Endothelial cell of umbilical vein (primary cell): Measurements from ENCODE around the gene INTS1. TPM values are rescaled to one million over a fixed set of nuclear protein-coding genes. Genes with fewer than 3 reads are reported as not detected.

Experiments used
- BruUV-seq: library from RNA; stranded (reverse); fragments of 400-500 nt; replicated peaks from 2 replicates; lab custom pipeline; 2021; lab: Mats Ljungman, UMichigan
- CTCF ChIA-PET: fragments of 300-600, 350-600 bp; sonication (Branson Sonifier 250); formaldehyde crosslinking; loops from one replicate; lab custom pipeline; 2021; ENCODE audit warnings: antibody characterized with exemption, inconsistent platforms; lab: Charles Lee
- POLR2A ChIA-PET: fragments of 300-600, 350-600 bp; sonication (Branson Sonifier 250); formaldehyde crosslinking; loops from one replicate; lab custom pipeline; 2021; ENCODE audit warnings: antibody characterized with exemption, inconsistent platforms; lab: Charles Lee
- DNase-seq: peaks from one replicate; pipeline ENCODE4 v3.0.0-alpha.2; 2011; ENCODE audit warnings: low read depth, low spot score
- FAIRE-seq: peaks from 2 replicates; lab custom pipeline; 2011; peaks lifted over from hg19 to GRCh38; lab: Jason Lieb, UNC
- H2AFZ ChIP-seq: 2 replicates; pipeline ENCODE4 v1.6.0; 2012; ENCODE audit warnings: low read depth, low read length, control low read depth, inconsistent platforms
- H3K27ac ChIP-seq: 2 replicates; pipeline ENCODE4 v1.5.1; 2011; ENCODE audit warnings: low read depth, mild to moderate bottlenecking, control low read depth, low read length, moderate library complexity; ENCODE audit not compliant: insufficient read depth
- H3K27me3 ChIP-seq, 2 experiments: 2 replicates each; pipeline versions ENCODE4 v1.6.0 to v1.6.1; 2011; ENCODE audit warnings: low read length in 2 of 2, mixed read lengths in 1 of 2; ENCODE audit not compliant: control insufficient read depth in 2 of 2, insufficient read depth in 2 of 2
- H3K36me3 ChIP-seq, 2 experiments: 2 replicates in 1 of 2; 3 replicates in 1 of 2; pipeline ENCODE4 v1.5.1; 2011; ENCODE audit warnings: low read length in 2 of 2, mild to moderate bottlenecking in 1 of 2, moderate library complexity in 1 of 2; ENCODE audit not compliant: control insufficient read depth in 2 of 2, insufficient read depth in 2 of 2; ENCODE audit errors: extremely low read depth in 1 of 2
- H3K4me1 ChIP-seq: 3 replicates; pipeline ENCODE4 v1.5.1; 2011; ENCODE audit warnings: mild to moderate bottlenecking, low read length; ENCODE audit not compliant: control insufficient read depth, insufficient read depth; ENCODE audit errors: extremely low read depth
- H3K4me2 ChIP-seq: 2 replicates; pipeline ENCODE4 v1.6.1; 2011; ENCODE audit warnings: low read length, control low read depth, mixed read lengths; ENCODE audit not compliant: insufficient read depth
- H3K4me3 ChIP-seq, 3 experiments: fragments of 200-600 bp in 1 of 3; sonication (generic), shearing (Covaris generic) in 1 of 3; replicated peaks in 1 of 3; 2 replicates each; pipeline ENCODE4 v1.5.1; 2011 to 2016; ENCODE audit warnings: control low read depth in 3 of 3, low read length in 3 of 3, mild to moderate bottlenecking in 2 of 3, inconsistent platforms in 1 of 3, low read depth in 1 of 3, moderate library complexity in 1 of 3; ENCODE audit not compliant: insufficient read depth in 1 of 3
- H3K79me2 ChIP-seq: 2 replicates; pipeline ENCODE4 v1.6.0; 2012; ENCODE audit warnings: low read length, inconsistent platforms; ENCODE audit not compliant: control insufficient read depth, insufficient read depth
- H3K9ac ChIP-seq: replicated peaks from 2 replicates; pipeline ENCODE3; 2011; ENCODE audit warnings: low read length, control low read depth; ENCODE audit not compliant: insufficient read depth; ENCODE audit errors: extremely low read depth
- H3K9me1 ChIP-seq: replicated peaks from 3 replicates; pipeline ENCODE4 v1.6.0; 2011; ENCODE audit warnings: mild to moderate bottlenecking, low read length; ENCODE audit not compliant: control insufficient read depth, insufficient read depth; ENCODE audit errors: extremely low read depth
- H3K9me3 ChIP-seq: replicated peaks from 2 replicates; pipeline ENCODE4 v1.5.1; 2012; ENCODE audit warnings: low read length, inconsistent platforms; ENCODE audit not compliant: control insufficient read depth, insufficient read depth
- H4K20me1 ChIP-seq: replicated peaks from 2 replicates; pipeline ENCODE3; 2011; ENCODE audit warnings: mild to moderate bottlenecking, low read length; ENCODE audit not compliant: control insufficient read depth, insufficient read depth; ENCODE audit errors: extremely low read depth
- EZH2 ChIP-seq: IDR thresholded peaks from 2 replicates; pipeline ENCODE4 v1.6.1; 2012; ENCODE audit warnings: borderline replicate concordance, low read depth, mild to moderate bottlenecking, moderate library complexity, low read length, inconsistent platforms; ENCODE audit not compliant: severe bottlenecking
- FOS ChIP-seq: IDR thresholded peaks from 2 replicates; pipeline ENCODE4 v1.6.1; 2011; ENCODE audit warnings: mild to moderate bottlenecking, low read length, moderate library complexity, borderline replicate concordance; ENCODE audit not compliant: insufficient read depth
- GATA2 ChIP-seq: IDR thresholded peaks from 2 replicates; pipeline ENCODE4 v1.7.0; 2011; ENCODE audit warnings: low read depth, mild to moderate bottlenecking, moderate library complexity, mixed read lengths, low read length; ENCODE audit not compliant: insufficient read length, insufficient read depth
- JUN ChIP-seq: IDR thresholded peaks from 2 replicates; pipeline ENCODE4 v1.6.1; 2011; ENCODE audit warnings: borderline replicate concordance, low read depth; ENCODE audit not compliant: insufficient read length, insufficient read depth
- MYC ChIP-seq: IDR thresholded peaks from one replicate; pipeline ENCODE4 v1.6.1; 2011; ENCODE audit warnings: mild to moderate bottlenecking, low read depth, low read length
- POLR2A ChIP-seq: IDR thresholded peaks from 2 replicates; pipeline ENCODE4 v1.6.1; 2012; ENCODE audit warnings: low read depth, mild to moderate bottlenecking, control low read depth, low read length
- POLR2AphosphoS5 ChIP-seq: IDR thresholded peaks from 2 replicates; pipeline ENCODE4 v1.6.1; 2012; ENCODE audit warnings: low read depth, mild to moderate bottlenecking, control low read depth, low read length, moderate library complexity; ENCODE audit not compliant: insufficient read depth
- dilution Hi-C: fragments of 300-500 bp; cut with MboI; formaldehyde crosslinking; loops from one replicate; pipeline ENCODE4 v1.15.0; 2019; ENCODE audit warnings: low sequenced_read_pairs; ENCODE audit not compliant: extremely low pct_ligation_motif_present
- intact Hi-C: fragments of 100-400 bp; cut with micrococcal nuclease; formaldehyde crosslinking; loops from one replicate; pipeline ENCODE4 v1.10.0; 2022
- polyA plus RNA-seq, 4 experiments: library from polyadenylated mRNA; depleted of rRNA in 3 of 4; stranded (reverse) in 3 of 4; unstranded in 1 of 4; fragments of >200 nt; gene quantifications; 2 replicates each; pipeline versions ENCODE4 v1.2.1 to v1.2.3, GENCODE V29; 2011 to 2012; ENCODE audit warnings: missing spikeins in 1 of 4
- total RNA-seq: library from RNA; stranded (reverse); gene quantifications from 2 replicates; pipeline ENCODE4 v1.2.3, GENCODE V29; 2021
- TF ChIP-seq, protein P1 (sequence below), 2 donors: IDR thresholded peaks; 1 replicate in 1 of 2; 2 replicates in 1 of 2; pipeline ENCODE4 v1.5.1; 2011; ENCODE audit warnings: low read length in 2 of 2, mild to moderate bottlenecking in 2 of 2, moderate library complexity in 2 of 2, control low read depth in 1 of 2, inconsistent platforms in 1 of 2, low read depth in 1 of 2; ENCODE audit not compliant: insufficient read depth in 1 of 2; ENCODE audit errors: extremely low read depth in 1 of 2
- TF ChIP-seq, protein P2 (sequence below): IDR thresholded peaks from 2 replicates; pipeline ENCODE4 v1.6.1; 2011; ENCODE audit not compliant: insufficient read depth, insufficient read length

The INTS1 gene
- total and polyA plus RNA-seq, 2 donors (not counting 3 experiments of a cell fraction or from before 2014, with no cell fraction given), result 57.8 to 116 TPM

DNA sequence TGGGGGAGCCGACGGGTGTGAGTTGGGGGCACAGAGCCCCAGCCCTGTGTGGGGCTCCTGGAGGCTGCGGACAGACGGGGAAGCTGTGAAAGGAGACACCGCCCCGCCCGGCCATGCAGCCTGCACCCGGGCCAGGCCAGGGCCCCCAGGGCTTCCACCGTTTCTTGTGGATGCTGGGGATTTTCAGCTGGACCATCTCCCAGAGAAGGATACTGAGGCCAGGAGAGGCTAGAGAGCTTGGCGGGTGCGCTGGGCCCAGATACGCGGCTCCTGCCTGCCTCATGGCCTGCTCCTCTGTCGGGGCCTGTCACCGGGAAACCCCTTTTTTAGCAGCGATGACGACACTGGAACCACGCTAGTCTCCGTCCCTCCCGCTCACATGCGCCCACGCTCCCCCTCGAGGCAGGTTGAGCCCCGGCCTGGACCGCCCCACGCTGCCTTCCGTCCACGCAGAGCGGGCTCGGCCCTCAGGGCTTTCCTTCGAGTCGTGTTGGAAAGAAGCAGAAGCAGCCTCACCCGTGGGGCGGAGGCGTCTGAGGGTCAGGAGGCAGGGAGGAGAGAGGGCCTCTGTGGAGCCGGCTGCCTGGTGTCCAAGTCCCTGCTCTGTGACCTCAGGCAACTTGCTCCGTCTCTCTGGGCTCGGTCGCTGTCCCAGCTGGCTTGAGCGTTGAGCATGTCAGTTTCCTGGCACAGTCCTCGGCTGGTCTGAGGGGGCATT lies 40.1 kb upstream of the INTS1 start:
- CTCF ChIA-PET, result interaction anchor here (0.9 to 1.1 kb wide), 2 partner anchors 10 to 12 kb away, joined by 3 to 4 read pairs; partner anchors contain the start of gene TMEM184A

DNA sequence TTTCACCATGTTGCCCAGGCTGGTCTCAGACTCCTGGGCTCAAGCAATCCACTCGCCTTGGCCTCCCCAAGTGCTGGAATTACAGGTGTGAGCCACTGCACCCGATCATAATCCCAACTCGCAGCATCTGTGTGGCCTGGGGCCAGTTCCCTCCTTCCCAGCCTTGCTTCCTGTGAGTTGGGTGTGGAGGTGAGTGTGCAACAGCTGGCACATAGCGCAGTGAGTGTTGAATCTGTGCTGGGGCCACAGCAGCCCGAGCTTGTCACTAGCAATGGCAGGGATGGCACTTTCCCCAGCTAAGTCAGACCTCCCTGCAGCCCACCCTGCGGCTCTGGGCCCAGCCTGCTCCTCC lies 39.6 kb upstream of the INTS1 start:
- no peak for TF ChIP-seq GATA2
- TF ChIP-seq, protein P1, sequence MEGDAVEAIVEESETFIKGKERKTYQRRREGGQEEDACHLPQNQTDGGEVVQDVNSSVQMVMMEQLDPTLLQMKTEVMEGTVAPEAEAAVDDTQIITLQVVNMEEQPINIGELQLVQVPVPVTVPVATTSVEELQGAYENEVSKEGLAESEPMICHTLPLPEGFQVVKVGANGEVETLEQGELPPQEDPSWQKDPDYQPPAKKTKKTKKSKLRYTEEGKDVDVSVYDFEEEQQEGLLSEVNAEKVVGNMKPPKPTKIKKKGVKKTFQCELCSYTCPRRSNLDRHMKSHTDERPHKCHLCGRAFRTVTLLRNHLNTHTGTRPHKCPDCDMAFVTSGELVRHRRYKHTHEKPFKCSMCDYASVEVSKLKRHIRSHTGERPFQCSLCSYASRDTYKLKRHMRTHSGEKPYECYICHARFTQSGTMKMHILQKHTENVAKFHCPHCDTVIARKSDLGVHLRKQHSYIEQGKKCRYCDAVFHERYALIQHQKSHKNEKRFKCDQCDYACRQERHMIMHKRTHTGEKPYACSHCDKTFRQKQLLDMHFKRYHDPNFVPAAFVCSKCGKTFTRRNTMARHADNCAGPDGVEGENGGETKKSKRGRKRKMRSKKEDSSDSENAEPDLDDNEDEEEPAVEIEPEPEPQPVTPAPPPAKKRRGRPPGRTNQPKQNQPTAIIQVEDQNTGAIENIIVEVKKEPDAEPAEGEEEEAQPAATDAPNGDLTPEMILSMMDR (IDR thresholded peaks at IDR 0.05; ENCODE audit: extremely low read depth in 1 of 2, insufficient read depth in 1 of 2, low read depth in 1 of 2, low read length in 2 of 2), result no peak
- TF ChIP-seq EZH2, result no peak
- no peak for TF ChIP-seq POLR2A
- TF ChIP-seq, protein P2, sequence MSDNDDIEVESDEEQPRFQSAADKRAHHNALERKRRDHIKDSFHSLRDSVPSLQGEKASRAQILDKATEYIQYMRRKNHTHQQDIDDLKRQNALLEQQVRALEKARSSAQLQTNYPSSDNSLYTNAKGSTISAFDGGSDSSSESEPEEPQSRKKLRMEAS, result no peak
- no peak for TF ChIP-seq POLR2AphosphoS5
- TF ChIP-seq FOS, result no peak
- TF ChIP-seq JUN, result no peak
- no peak for TF ChIP-seq MYC
- H3K4me2 ChIP-seq, result no peak overlapping the region
- no peak for DNase-seq
- no peaks in the 10 kb centered on the region for H3K27me3 ChIP-seq
- peaks cover 12% of the 10 kb centered on the region for H3K79me2 ChIP-seq
- H3K9me3 ChIP-seq, result no peaks in the 10 kb centered on the region
- no peak overlapping the region for H2AFZ ChIP-seq
- H3K9me1 ChIP-seq, result no peaks in the 10 kb centered on the region
- intact Hi-C loops (no loop called here), dilution Hi-C loops (no loop called here)
- no peaks in the 10 kb centered on the region for H4K20me1 ChIP-seq
- ChIA-PET POLR2A (no interaction called here), CTCF (interaction anchor here (0.9 to 1.1 kb wide), 2 partner anchors 10 to 13 kb away, joined by 3 to 4 read pairs; partner anchors contain the start of gene TMEM184A)
- H3K27ac ChIP-seq, result no peak overlapping the region
- no TSS peak for BruUV-seq
- H3K36me3 ChIP-seq, result peaks cover 8 to 27% of the 10 kb centered on the region in 2 experiments
- FAIRE-seq, result no peak
- H3K4me3 ChIP-seq, result no peak overlapping the region
- no peak overlapping the region for H3K9ac ChIP-seq
- H3K4me1 ChIP-seq, result peaks cover 2% of the 10 kb centered on the region

More for the DNA sequence above, 40.1 kb upstream of the INTS1 start:
- Histone ChIP-seq H3K9ac (no peak overlapping the region), H3K27me3 (no peaks in the 10 kb centered on the region), H3K9me3 (no peaks in the 10 kb centered on the region), H3K27ac (no peak overlapping the region), H3K36me3 (peaks cover 8 to 26% of the 10 kb centered on the region in 2 experiments), H3K4me2 (no peak overlapping the region), H3K4me3 (no peak overlapping the region), H3K79me2 (peaks cover 6% of the 10 kb centered on the region), H2AFZ (no peak overlapping the region), H3K9me1 (no peaks in the 10 kb centered on the region), H4K20me1 (no peaks in the 10 kb centered on the region), H3K4me1 (no peaks in the 10 kb centered on the region)
- no TSS peak for BruUV-seq
- dilution Hi-C loops, result no loop called here
- TF ChIP-seq FOS (no peak), JUN (no peak), POLR2A (no peak)
- TF ChIP-seq, protein P1 (IDR thresholded peaks at IDR 0.05; ENCODE audit: extremely low read depth in 1 of 2, insufficient read depth in 1 of 2, low read depth in 1 of 2, low read length in 2 of 2), result no peak
- DNase-seq, result no peak
- POLR2A ChIA-PET, result no interaction called here
- no peak for FAIRE-seq
- intact Hi-C loops, result no loop called here
